HG03469 (cell line): ENCODE results near the gene SNX4.

Experiments used
- ATAC-seq: cut with Tn5 transposase; IDR thresholded peaks from one replicate; pipeline ENCODE4 v1.9.1; 2021; ENCODE audit warnings: mild to moderate bottlenecking, moderate library complexity, moderate number of reproducible peaks; ENCODE audit not compliant: unreplicated experiment

The SNX4 gene

DNA sequence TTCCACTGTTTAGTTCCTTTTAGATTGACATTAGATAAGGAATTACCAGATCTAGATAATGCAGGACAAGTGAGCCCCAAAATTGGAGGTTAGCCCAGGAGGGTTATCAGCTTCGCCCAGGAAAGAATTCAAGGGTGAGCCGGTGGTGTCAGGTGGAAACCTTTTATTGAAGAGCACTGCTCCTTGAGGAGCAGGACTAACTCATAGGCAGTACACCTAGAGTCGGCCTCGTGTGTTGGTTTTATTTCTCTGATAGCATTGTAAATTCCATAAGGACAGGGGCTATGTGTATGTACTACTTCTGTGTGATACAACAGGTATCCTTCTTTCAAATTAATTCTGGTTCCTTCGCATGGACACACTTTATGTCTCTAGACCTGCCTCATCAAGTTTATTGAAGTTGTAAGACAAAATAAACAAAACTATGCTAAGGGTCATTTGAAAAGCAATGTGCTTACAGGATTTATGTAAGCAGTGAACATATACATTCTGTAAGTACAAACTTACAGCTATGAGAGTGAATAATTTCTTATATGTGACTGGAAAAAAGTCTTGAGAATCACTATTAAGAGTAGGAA is 57.2 kb downstream of the SNX4 start:
- ATAC-seq, result no peak

DNA sequence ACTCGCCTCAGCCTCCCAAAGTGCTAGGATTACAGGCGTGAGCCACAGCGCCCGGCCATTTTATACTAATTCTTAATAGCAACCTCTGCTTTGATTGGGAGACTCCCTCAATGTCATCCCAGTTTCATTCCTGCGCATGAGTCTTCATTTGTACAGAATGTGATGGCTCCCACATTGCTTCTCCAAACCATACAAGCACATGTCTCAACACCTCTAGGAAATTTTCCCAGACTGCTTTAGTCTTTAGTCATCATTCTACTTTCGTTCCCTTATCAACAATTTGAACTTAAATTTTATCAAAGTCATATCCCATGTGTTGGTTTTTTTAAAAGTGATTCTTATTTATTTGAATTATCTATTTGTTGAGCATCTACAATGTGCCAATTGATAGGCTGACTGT is 58.1 kb downstream of the SNX4 start:
- ATAC-seq, result no peak

- no peak for ATAC-seq
Observed at GRCh38 chr3:125460233-125460632, 59.8 kb downstream of the SNX4 start.

- no peak for ATAC-seq
Observed at GRCh38 chr3:125443923-125444322, 76.1 kb downstream of the SNX4 start.

- no peak for ATAC-seq
Observed at GRCh38 chr3:125442506-125442905, 77.5 kb downstream of the SNX4 start.

DNA sequence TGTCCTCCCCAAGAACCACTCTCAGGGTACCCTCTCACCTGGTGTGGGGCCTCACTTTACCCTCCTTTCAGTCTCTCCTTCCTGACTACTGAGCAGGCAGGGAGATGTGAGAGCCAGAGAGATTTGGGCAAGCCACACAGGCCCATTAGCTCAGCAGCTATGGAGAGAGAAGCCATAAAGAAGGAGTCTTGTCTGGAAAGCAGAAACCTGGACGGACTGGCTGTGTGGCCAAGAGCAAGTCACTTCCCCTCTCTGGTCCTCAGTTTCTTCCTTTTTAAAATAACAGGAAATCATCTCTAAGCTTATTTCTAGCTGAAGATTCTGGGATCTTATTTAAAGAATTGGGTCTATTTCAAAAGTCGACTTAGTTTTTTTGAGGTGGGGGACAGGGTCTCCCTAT is 79.0 kb downstream of the SNX4 start:
- no peak for ATAC-seq

- ATAC-seq, result no peak
Observed at GRCh38 chr3:125440559-125440955, 79.4 kb downstream of the SNX4 start.

DNA sequence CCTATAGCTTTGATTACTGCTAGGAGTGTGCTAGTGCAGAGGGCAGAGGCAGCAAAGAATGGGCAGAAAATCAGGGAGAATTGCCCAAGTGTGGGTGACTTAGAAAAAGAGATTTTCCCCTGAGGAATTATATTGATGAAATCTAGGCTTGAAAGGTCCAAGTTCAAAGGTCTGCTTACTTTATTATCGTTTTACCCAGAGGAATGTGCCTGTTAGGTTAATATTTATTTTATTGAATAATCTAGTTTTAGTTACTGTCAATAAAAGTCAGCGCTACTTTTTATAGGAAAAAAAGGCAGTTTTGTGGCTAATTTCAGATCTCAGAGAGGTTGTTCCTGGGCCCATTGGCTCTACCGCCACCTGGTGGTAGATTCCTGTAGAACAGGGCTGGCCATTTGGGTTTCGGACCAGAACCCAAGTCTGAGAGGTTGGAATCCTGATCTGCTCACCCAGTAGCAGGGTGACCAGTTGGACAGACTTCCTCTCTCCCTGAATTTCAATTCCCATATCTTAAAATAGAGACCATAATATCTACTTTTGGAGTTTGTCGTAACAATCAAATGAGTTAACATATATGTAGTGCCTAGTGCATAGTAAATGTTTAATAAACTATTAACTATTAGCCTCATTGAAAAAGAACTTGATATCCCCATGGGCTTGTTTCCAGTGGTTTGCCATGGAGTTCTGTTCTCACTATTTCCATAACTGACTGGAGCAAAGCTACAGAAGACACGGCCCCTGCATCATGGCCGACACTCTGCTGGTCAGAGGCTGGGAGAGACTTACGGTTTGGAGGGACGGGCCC is 82.2 kb downstream of the SNX4 start:
- ATAC-seq, result no peak

- ATAC-seq, result no peak
Observed at GRCh38 chr3:125436921-125437320, 83.1 kb downstream of the SNX4 start.

DNA sequence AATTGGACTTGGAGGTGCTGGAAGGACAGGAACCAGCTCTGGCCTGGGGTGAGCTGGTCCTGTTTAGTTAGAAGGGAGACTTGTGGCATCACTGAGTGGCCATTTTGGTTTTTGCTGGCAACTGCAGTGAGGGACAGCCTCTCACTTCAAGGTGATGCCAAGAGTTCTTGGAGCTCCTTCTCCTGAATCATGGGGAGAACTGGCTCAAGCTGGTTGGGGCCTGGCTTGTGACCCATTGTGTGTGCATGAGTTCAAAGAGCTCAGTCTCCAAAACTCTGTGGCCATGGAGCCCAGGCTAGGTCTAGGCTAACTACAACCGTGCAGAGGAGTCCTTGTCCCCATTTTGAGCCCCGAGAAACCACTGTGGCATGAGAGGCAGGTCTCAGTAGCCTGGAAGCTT is 84.8 kb downstream of the SNX4 start:
- ATAC-seq, result no peak

- no peak for ATAC-seq
Observed at GRCh38 chr3:125434582-125435011, 85.4 kb downstream of the SNX4 start.

- no peak for ATAC-seq
Observed at GRCh38 chr3:125433611-125434041, 86.4 kb downstream of the SNX4 start.

DNA sequence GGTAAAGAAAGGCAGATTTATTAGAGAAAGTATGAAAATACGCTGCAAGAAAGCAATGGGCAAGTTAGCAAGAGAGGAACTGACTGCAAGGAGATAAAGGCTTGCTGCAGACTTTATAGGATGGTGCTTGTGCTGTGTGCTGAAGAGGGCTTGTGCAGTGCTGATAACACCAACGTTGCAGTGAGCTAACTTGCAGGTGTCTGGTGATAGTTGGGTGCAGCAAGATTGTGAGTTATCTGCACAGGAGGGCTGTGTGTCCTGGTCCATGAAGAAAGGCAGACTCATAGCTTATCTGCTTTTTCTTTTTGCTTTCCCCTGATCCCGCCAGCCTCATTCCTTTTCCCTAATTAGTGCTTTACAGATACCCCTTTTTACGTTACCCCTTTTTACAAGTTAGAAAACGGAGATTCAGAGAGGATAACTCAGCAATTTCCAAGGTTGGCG is 86.9 kb downstream of the SNX4 start:
- no peak for ATAC-seq

- no peak for ATAC-seq
Observed at GRCh38 chr3:125431912-125432790, 87.9 kb downstream of the SNX4 start.

- ATAC-seq, result no peak
Observed at GRCh38 chr3:125431391-125431790, 88.6 kb downstream of the SNX4 start.

- no peak for ATAC-seq
Observed at GRCh38 chr3:125428216-125428830, 91.7 kb downstream of the SNX4 start.

DNA sequence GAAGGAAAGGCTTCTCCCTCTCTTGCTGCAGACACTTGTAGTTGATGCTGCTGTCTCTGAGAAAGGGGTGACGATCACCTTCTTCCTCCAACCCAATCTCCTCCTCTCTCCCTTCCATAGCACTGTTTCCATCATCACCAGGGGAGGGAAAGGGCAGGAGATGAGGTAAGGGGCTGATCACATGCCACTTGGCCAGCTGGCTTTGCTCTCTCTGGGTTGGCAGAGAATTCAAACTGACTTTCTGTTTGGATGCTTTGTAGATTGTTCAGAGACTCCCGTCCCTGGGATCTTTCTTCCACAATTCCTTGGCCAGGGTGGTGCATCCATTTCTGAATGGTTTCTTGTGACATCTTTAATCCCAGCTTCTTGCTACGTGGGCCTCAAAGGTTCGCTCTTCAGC is 101.7 kb downstream of the SNX4 start:
- ATAC-seq, result no peak

DNA sequence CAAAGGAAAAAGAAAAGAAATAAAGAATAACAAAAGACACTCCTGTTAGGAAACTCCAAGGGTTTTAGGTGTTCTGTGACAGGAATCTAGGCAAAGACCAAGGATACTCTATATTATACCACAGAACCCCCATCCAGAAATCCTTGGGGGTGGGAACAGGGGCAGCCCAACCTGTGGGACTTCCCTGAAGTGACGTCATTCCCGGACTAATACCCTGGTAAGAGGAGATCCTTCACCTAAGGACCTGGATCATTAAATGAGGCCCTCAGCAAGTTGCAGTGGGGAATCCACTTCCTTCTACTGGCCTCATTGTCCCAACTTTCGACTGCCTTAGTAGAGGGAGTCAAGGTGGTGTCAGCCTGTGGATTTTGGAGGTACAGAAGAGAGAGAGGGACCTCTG is 103.8 kb downstream of the SNX4 start:
- ATAC-seq, result no peak

DNA sequence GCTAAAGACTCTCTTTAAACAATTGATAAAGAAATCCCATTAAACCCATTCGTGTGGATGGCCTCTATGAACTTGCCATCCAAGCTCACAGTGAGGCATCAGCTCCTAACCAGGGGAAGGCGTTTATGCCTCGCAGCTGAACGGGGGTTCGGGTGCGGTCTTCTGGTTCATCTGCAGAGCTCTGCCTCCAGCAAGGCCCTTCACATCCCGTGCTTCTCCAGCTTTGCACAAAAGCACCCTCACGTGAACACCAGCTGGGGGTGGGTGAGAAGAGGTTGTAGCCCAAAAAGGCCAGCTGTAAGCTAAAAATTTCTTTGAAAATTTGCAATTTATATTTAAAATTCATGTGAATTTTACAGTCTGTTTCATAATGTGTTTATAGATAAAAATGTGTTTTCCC is 105.3 kb downstream of the SNX4 start:
- no peak for ATAC-seq

DNA sequence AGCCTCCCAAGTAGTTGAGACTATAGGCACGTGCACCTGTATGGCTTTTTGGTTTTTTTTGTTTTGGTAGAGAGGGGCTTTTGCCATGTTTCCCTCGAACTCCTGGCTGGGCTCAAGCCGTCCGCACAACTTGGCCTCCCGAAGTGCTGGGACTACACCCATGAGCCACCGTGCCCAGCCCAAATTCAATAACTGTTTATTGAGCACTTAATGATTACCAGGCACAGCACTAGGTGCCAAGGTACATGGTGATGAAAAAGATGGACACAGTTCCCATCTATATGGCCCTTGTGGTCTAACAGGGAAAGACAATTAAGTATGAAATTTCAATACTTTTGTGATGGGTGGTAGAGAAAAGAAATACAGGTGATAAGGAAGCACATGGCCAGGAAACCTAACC is 109.1 kb downstream of the SNX4 start:
- ATAC-seq, result no peak

DNA sequence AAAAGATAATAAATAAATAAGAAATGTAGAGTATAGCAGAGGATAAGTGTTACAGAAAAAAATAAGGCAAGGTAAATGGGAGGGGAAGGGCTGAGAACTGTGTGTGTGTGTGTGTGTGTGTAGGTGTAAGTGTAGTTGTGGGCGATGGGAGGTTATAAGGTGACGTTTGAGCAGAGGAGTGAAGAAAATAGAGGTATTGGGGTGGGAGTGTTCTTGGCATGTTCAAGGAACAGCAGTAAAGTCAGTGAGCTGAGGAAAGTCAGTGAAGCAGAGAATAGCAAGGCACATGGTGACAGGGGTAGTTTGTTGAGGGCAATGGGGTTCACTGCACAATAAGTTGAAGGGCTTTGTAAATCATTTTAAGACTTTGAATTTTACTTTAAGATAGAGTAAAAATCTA is 113.9 kb downstream of the SNX4 start:
- ATAC-seq, result no peak
